ENCODE measurements around the gene PALM3.

PALM3 gene

GRCh38 chr19:14103310-14103709 is 41.4 kb upstream of the PALM3 start:
- no peak overlapping the region for H3K4me3 ChIP-seq (ENCODE audit: low read depth, low read length)
- TF ChIP-seq, protein P1, sequence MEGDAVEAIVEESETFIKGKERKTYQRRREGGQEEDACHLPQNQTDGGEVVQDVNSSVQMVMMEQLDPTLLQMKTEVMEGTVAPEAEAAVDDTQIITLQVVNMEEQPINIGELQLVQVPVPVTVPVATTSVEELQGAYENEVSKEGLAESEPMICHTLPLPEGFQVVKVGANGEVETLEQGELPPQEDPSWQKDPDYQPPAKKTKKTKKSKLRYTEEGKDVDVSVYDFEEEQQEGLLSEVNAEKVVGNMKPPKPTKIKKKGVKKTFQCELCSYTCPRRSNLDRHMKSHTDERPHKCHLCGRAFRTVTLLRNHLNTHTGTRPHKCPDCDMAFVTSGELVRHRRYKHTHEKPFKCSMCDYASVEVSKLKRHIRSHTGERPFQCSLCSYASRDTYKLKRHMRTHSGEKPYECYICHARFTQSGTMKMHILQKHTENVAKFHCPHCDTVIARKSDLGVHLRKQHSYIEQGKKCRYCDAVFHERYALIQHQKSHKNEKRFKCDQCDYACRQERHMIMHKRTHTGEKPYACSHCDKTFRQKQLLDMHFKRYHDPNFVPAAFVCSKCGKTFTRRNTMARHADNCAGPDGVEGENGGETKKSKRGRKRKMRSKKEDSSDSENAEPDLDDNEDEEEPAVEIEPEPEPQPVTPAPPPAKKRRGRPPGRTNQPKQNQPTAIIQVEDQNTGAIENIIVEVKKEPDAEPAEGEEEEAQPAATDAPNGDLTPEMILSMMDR (IDR thresholded peaks at IDR 0.05; ENCODE audit: low read depth, low read length): no peak
- in situ Hi-C loops (cut with HindIII; ENCODE audit: low sequenced_read_pairs): no loop called here
- no peak for DNase-seq (ENCODE audit: low read depth, low spot score)

- no peak for DNase-seq (ENCODE audit: low read depth, low spot score)
- TF ChIP-seq, protein P1 (IDR thresholded peaks at IDR 0.05; ENCODE audit: low read depth, low read length): no peak
- in situ Hi-C loops (cut with HindIII; ENCODE audit: low sequenced_read_pairs): no loop called here
Observed at GRCh38 chr19:14102756-14103155, 40.9 kb upstream of the PALM3 start.

DNA sequence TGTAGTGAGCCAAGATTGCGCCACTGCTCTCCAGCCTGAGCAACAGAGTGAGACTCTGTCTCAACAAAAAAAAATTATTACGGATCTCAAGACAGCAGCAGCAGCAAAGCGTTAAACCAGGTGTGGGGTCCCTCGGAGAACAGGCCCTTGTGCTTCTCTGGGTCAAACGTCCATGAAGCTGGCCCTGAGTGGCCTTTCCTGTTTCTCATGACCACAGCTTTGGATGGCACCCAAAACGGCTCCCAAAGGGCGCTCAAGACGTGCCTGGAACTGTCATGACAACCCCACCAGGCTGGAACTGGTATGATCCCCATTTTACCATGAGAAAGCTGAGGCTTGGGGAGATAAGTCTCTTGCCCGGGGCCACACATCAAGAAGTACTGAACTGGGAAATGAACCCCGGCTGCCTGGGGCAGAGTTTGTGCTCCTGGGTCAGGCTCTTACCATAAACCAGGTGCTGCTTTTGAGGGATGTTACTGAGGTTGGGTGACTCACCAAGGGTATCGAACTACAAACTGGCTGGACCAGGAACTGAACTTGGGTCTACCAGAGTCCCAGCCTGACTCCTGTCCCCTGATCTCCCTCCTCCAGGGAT is 40.3 kb upstream of the PALM3 start:
- DNase-seq (ENCODE audit: low read depth, low spot score): no peak
- in situ Hi-C loops (cut with HindIII; ENCODE audit: low sequenced_read_pairs): no loop called here
- no peak overlapping the region for H3K4me3 ChIP-seq (ENCODE audit: low read depth, low read length)
- TF ChIP-seq, protein P1 (IDR thresholded peaks at IDR 0.05; ENCODE audit: low read depth, low read length): no peak

More at GRCh38 chr19:14102756-14103155, 40.9 kb upstream of the PALM3 start:
- no peak overlapping the region for H3K4me3 ChIP-seq (ENCODE audit: low read depth, low read length)

DNA sequence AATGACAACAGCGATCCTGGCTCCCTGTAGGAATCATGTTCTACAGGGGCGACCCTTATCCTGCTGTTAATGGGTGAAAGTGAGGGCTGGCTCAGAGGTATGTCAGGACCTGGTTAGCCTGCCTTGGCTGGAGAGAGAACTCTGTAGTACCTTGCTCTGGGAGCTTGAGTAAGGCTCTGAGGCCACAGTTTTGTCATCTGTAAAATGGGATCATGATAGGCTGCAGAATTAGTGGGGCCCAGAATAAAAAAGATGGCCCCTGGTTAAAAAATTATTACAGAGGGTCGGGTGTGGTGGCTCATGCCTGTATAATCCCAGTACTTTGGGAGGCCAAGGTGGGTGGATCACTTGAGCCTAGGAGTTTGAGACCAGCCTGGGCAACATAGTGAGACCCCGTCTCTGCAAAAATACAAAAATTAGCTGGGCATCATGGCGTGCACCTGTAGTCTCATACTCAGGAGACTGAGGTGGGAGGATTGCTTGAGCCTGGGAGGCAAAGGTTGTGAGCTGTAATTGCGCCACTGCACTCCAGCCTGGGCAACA is 39.2 kb upstream of the PALM3 start:
- DNase-seq (ENCODE audit: low read depth, low spot score): no peak
- TF ChIP-seq, protein P1 (IDR thresholded peaks at IDR 0.05; ENCODE audit: low read depth, low read length): no peak
- H3K4me3 ChIP-seq (ENCODE audit: low read depth, low read length): no peak overlapping the region
- in situ Hi-C loops (cut with HindIII; ENCODE audit: low sequenced_read_pairs): no loop called here

GRCh38 chr19:14097532-14098151 is 35.8 kb upstream of the PALM3 start:
- TF ChIP-seq, protein P1 (IDR thresholded peaks at IDR 0.05; ENCODE audit: low read depth, low read length): peak; percentile 19
- no peak for DNase-seq (ENCODE audit: low read depth, low spot score)
- in situ Hi-C loops (cut with HindIII; ENCODE audit: low sequenced_read_pairs): loop anchor here (25.0 kb wide), 1 partner anchor 210 kb away; the partner anchor contains the start of gene NANOS3
- H3K4me3 ChIP-seq (ENCODE audit: low read depth, low read length): no peak overlapping the region

GRCh38 chr19:14096272-14096992 is 34.6 kb upstream of the PALM3 start:
- in situ Hi-C loops (cut with HindIII; ENCODE audit: low sequenced_read_pairs): loop anchor here (25.0 kb wide), 1 partner anchor 209 kb away; the partner anchor contains the start of gene NANOS3
- no peak overlapping the region for H3K4me3 ChIP-seq (ENCODE audit: low read depth, low read length)
- no peak for DNase-seq (ENCODE audit: low read depth, low spot score)
- TF ChIP-seq, protein P1 (IDR thresholded peaks at IDR 0.05; ENCODE audit: low read depth, low read length): peak; percentile 19
